Cardiac fibroblast (primary cell): ENCODE results near the gene TBX6.

ENCODE experiments used
- DNase-seq, 2 donors: peaks; one replicate each; pipeline versions ENCODE4 v3.0.0 to v3.0.0-alpha.2; 2010; ENCODE audit warnings: low read depth in 2 of 2
- H3K4me3 ChIP-seq, 2 donors: replicated peaks in 1 of 2; 1 replicate in 1 of 2; 2 replicates in 1 of 2; pipeline ENCODE4 v1.5.1; 2011; ENCODE audit warnings: low read depth in 2 of 2, low read length in 2 of 2, mild to moderate bottlenecking in 2 of 2, moderate library complexity in 1 of 2
- TF ChIP-seq, protein P1 (sequence below): IDR thresholded peaks from one replicate; pipeline ENCODE4 v1.5.1; 2011; ENCODE audit warnings: low read depth, mild to moderate bottlenecking, low read length, inconsistent platforms

TBX6 gene

DNA sequence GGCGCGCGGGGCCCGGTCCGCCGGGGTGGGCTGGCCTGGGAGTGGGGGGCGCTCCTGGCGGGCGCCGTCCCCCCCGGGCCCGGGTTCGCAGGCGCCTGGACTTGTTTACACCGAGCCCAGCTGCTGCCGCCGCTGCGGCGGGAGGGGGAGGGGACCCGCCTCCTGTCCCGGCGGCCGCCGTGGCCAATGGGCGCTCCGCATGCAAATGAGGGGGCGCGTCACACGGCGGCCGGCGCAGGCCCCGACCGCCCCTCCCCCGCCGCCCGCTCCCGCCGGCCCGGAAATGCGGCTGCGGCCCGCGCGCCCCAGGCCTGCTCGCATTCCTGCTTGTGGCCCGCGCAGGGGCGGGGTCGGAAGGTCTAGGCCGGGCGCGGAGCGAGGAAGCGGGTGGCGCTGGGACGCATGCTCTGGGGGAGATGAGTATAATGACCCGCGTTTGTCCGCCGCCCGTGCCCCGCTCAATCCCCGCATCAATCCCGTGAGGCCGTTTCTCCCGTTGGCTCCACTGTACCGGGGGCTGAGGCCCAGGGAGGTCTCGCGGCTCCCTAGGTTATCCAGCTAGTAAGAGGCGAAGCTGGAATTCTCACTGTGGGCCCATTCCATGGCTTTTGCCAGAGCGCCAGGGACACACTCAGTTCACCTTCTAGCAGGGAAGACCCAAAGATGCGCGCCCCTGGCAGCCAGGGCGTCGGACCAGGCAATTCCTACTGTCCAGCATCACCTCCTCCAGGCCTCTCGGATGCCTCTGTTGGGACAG is 4.6 kb upstream of the TBX6 start, which contains the start of gene YPEL3:
YPEL3 (minus strand) TSS at position 109 of the 757 bp plus-strand sequence. CDS start 731 bp downstream, outside the sequence.
- TF ChIP-seq, protein P1, sequence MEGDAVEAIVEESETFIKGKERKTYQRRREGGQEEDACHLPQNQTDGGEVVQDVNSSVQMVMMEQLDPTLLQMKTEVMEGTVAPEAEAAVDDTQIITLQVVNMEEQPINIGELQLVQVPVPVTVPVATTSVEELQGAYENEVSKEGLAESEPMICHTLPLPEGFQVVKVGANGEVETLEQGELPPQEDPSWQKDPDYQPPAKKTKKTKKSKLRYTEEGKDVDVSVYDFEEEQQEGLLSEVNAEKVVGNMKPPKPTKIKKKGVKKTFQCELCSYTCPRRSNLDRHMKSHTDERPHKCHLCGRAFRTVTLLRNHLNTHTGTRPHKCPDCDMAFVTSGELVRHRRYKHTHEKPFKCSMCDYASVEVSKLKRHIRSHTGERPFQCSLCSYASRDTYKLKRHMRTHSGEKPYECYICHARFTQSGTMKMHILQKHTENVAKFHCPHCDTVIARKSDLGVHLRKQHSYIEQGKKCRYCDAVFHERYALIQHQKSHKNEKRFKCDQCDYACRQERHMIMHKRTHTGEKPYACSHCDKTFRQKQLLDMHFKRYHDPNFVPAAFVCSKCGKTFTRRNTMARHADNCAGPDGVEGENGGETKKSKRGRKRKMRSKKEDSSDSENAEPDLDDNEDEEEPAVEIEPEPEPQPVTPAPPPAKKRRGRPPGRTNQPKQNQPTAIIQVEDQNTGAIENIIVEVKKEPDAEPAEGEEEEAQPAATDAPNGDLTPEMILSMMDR = no peak
- peak within 1 kb of the TSS; percentile 73 to 86 for H3K4me3 ChIP-seq
- DNase-seq = peak; percentile 85 to 95

- peak overlapping the region; percentile 73 to 86 for H3K4me3 ChIP-seq
- TF ChIP-seq, protein P1 = no peak
- no peak for DNase-seq
Observed at GRCh38 chr16:30095166-30096078, 3.7 kb upstream of the TBX6 start.

GRCh38 chr16:30094541-30095165 is 2.9 kb upstream of the TBX6 start:
- DNase-seq = no peak
- H3K4me3 ChIP-seq = peak overlapping the region; percentile 73 to 86
- TF ChIP-seq, protein P1 = no peak

GRCh38 chr16:30092373-30093010 is 768 bp upstream of the TBX6 start:
- TF ChIP-seq, protein P1 = peak; percentile 80
- peak; percentile 82 to 85 for DNase-seq
- peak overlapping the region; percentile 27 to 48 for H3K4me3 ChIP-seq

DNA sequence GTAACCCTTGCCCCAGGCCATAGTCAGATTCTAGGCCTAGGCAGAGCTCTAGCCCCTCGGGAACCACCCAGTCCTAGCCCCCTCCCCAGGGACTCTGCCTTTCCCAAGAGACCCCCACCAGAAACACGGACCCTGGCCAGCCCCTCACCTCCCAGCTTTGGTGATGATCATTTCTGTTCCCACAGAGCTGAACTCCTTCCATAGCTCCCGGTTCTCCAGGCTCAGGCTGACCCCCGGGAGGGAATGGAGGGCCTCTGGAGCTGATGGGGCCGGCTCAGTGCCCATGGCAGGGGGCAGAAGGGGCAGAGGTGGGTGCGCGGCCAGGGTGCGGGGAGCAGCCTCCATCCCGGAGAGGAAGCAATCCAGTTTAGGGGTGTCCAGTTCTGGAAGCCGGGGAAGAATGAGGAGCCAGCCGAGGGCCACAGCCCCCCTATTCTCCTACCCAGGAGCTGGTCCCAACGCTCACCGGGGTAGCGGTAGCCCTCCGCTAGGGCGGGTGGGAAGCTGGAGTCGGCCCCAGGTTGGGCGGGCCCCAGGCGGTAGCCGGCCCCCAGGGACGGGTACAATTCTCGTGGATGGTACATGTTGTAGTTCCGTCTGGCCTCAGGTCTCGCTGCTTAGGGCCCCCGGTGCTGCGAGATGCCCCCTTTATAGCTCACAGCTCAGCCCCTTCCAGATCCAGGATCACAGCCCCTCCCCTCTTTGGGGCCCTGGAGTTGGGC is 953 bp downstream of the TBX6 start:
- H3K4me3 ChIP-seq = no peak overlapping the region

More for the DNA sequence above, 953 bp downstream of the TBX6 start:
- no peak for DNase-seq
- TF ChIP-seq, protein P1 = no peak
